Pancreas (tissue), 10 donors: Measurements from ENCODE around the gene PRSS1. TPM values are rescaled to one million over a fixed set of nuclear protein-coding genes. Genes with fewer than 3 reads are reported as not detected.

Experiments used
- ATAC-seq, 4 donors: fragments of 200-7000 bp; cut with Tn5 transposase; one replicate each; pipeline versions ENCODE4 v1.8.0 to v1.9.1; 2020; ENCODE audit warnings: mild to moderate bottlenecking in 4 of 4, moderate library complexity in 4 of 4
- DNase-seq, 6 donors: peaks; one replicate each; pipeline ENCODE4 v3.0.0-alpha.2; 2020
- FAIRE-seq: peaks from 2 replicates; lab custom pipeline; 2012; peaks lifted over from hg19 to GRCh38; lab: Jason Lieb, UNC
- H3K27ac ChIP-seq, 4 donors: fragments of 200-600 bp; sonication (generic); 1 replicate in 3 of 4; 2 replicates in 1 of 4; pipeline versions ENCODE4 v1.5.0 to v1.8.0; 2020
- H3K27me3 ChIP-seq, 4 donors: fragments of 200-600 bp; one replicate each; pipeline ENCODE4 v1.8.0; 2021
- H3K36me3 ChIP-seq, 3 donors: fragments of 200-600 bp; sonication (generic) in 1 of 3; one replicate each; pipeline versions ENCODE4 v1.5.0 to v1.8.0; 2020 to 2021
- H3K4me1 ChIP-seq, 3 donors: fragments of 200-600 bp; one replicate each; pipeline ENCODE4 v1.8.0; 2021
- H3K4me3 ChIP-seq, 4 donors: fragments of 200-600 bp; sonication (generic) in 2 of 4; one replicate each; pipeline versions ENCODE4 v1.5.0 to v1.8.0; 2020 to 2021
- H3K9me3 ChIP-seq, 4 donors: fragments of 200-600 bp; one replicate each; pipeline ENCODE4 v1.8.0; 2021
- WGBS, 2 donors: extraction: QIAGEN DNeasy Blood & Tissue Kit; methylation state at CpG; one replicate each; pipeline ENCODE4 v1.1.7; 2013; 5-methylcytosine and 5-hydroxymethylcytosine counted together
- intact Hi-C, 3 donors: fragments of 100-400 bp; cut with DNase I; formaldehyde crosslinking; loops; one replicate each; pipeline versions ENCODE4 v1.11.1 to v1.14.2; 2022
- polyA plus RNA-seq, 2 donors: library from polyadenylated mRNA; stranded (reverse); fragments of 200-250 nt; gene quantifications; one replicate each; pipeline ENCODE4 v1.2.3, GENCODE V29; 2013
- total RNA-seq, 6 donors: library from RNA; stranded (reverse); fragmentation: NEBNext Ultra II Directional in 4 of 6; extraction: Animal tissue kit (Norgen Biotek cat#: 25700) in 4 of 6; gene quantifications; one replicate each; pipeline versions ENCODE4 v1.2.1 to v1.2.4, GENCODE V29; 2021 to 2023
- TF ChIP-seq, protein P1 (sequence below), 4 donors: fragments of 200-600 bp; sonication (generic) in 3 of 4; IDR thresholded peaks; one replicate each; pipeline versions ENCODE4 v1.5.0 to v1.8.0; 2021; ENCODE audit warnings: antibody characterized with exemption in 4 of 4
- donor health status: healthy with polysubstance abuse.
- donor health status: DM: no; HTN: no; CAD: no; lungs with moderate emphysema.
- donor health status: DM: no; HTN: no; CAD: no.
- donor health status: control.
- donor health status: control.
- donor health status: Bipolar disorder and iron deficiency.
- donor health status: DM: yes; HTN: yes; CAD: no.
- donor health status: DM: no; HTN: no; CAD: no.
- donor health status: DM: no; HTN: no; CAD: no.
- donor health status: DM: yes; HTN: yes; CAD: no.

PRSS1 gene
- total and polyA plus RNA-seq, 8 donors, result 22,582 to 66,172 (median 41,529) TPM

DNA sequence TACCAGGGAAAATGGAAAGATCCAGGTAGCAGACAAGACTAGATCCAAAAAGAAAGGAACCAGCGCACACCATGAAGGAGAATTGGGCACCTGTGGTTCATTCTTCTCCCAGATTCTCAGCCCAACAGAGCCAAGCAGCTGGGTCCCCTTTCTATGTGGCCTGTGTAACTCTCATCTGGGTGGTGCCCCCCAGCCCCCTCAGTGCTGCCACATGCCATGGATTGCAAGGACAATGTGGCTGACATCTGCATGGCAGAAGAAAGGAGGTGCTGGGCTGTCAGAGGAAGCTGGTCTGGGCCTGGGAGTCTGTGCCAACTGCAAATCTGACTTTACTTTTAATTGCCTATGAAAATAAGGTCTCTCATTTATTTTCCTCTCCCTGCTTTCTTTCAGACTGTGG is 42.9 kb downstream of the PRSS1 start:
- H3K36me3 ChIP-seq, result no peaks in the 10 kb centered on the region
- intact Hi-C loops, result no loop called here
- WGBS, 2 donors, result 97 to 100% methylated on average over 1 of the region's 1 CpG
- no peaks in the 10 kb centered on the region for H3K4me1 ChIP-seq
- H3K27me3 ChIP-seq, result peaks cover 0 to 6% (median 0%) of the 10 kb centered on the region in 4 donors
- FAIRE-seq, result no peak
- TF ChIP-seq, protein P1, sequence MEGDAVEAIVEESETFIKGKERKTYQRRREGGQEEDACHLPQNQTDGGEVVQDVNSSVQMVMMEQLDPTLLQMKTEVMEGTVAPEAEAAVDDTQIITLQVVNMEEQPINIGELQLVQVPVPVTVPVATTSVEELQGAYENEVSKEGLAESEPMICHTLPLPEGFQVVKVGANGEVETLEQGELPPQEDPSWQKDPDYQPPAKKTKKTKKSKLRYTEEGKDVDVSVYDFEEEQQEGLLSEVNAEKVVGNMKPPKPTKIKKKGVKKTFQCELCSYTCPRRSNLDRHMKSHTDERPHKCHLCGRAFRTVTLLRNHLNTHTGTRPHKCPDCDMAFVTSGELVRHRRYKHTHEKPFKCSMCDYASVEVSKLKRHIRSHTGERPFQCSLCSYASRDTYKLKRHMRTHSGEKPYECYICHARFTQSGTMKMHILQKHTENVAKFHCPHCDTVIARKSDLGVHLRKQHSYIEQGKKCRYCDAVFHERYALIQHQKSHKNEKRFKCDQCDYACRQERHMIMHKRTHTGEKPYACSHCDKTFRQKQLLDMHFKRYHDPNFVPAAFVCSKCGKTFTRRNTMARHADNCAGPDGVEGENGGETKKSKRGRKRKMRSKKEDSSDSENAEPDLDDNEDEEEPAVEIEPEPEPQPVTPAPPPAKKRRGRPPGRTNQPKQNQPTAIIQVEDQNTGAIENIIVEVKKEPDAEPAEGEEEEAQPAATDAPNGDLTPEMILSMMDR (IDR thresholded peaks at IDR 0.05), result no peak
- ATAC-seq, result no peak
- H3K4me3 ChIP-seq, result no peak overlapping the region
- no peaks in the 10 kb centered on the region for H3K9me3 ChIP-seq
- no peak overlapping the region for H3K27ac ChIP-seq
- DNase-seq, result no peak

DNA sequence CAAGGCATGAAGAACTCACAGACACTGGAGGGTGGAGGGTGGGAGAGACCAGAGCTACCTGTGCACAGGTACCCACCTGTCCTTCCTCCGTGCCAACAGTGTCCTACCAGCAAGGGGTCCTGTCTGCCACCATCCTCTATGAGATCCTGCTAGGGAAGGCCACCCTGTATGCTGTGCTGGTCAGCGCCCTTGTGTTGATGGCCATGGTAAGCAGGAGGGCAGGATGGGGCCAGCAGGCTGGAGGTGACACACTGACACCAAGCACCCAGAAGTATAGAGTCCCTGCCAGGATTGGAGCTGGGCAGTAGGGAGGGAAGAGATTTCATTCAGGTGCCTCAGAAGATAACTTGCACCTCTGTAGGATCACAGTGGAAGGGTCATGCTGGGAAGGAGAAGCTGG is 43.3 kb downstream of the PRSS1 start:
- Histone ChIP-seq H3K36me3 (no peaks in the 10 kb centered on the region), H3K27me3 (peaks cover 0 to 9% (median 0%) of the 10 kb centered on the region in 4 donors), H3K4me3 (no peak overlapping the region), H3K4me1 (no peaks in the 10 kb centered on the region), H3K9me3 (no peaks in the 10 kb centered on the region), H3K27ac (no peak overlapping the region)
- ATAC-seq (no peak), FAIRE-seq (no peak), DNase-seq (no peak)
- TF ChIP-seq, protein P1 (IDR thresholded peaks at IDR 0.05), result no peak
- intact Hi-C loops, result no loop called here
- 87 to 90% methylated on average over 2 of the region's 2 CpGs for whole genome bisulfite sequencing, 2 donors

DNA sequence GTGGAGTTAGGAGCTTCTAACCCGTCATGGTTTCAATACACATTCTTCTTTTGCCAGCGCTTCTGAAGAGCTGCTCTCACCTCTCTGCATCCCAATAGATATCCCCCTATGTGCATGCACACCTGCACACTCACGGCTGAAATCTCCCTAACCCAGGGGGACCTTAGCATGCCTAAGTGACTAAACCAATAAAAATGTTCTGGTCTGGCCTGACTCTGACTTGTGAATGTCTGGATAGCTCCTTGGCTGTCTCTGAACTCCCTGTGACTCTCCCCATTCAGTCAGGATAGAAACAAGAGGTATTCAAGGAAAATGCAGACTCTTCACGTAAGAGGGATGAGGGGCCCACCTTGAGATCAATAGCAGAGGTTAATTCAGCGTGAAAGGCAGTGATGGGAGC is 43.9 kb downstream of the PRSS1 start:
- Histone ChIP-seq H3K4me1 (no peaks in the 10 kb centered on the region), H3K27ac (no peak overlapping the region), H3K36me3 (no peaks in the 10 kb centered on the region), H3K4me3 (no peak overlapping the region), H3K9me3 (no peaks in the 10 kb centered on the region), H3K27me3 (peaks cover 0 to 12% (median 0%) of the 10 kb centered on the region in 4 donors)
- FAIRE-seq (no peak), ATAC-seq (no peak), DNase-seq (no peak)
- 86 to 93% methylated on average over 5 of the region's 5 CpGs for WGBS, 2 donors
- TF ChIP-seq, protein P1 (IDR thresholded peaks at IDR 0.05), result no peak
- intact Hi-C loops, result no loop called here

DNA sequence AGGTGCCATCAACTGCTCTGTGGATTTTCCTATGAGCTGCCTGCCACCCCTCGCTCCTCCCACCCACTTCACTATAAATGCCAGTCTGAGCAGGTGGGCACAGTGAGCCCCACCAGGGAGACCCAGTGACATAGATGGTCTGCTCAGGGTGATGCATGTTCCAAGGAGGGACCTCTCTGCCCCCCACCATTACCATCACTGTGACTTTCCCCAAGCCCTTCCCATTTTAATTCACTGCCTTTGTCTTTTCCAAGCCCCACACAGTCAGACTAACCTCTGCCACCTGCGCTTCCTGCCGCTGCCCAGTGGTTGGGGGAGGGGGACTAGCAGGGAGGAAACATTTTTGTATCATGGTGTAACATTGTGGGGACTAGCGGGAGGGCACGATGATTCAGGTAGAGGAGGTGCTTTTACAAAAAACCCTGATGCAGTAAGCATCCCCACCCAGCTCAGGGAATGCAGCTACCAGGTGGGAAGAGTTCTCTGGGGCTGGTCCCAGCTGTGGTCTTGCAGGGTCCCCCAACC is 46.1 kb downstream of the PRSS1 start:
- FAIRE-seq (no peak), ATAC-seq (no peak), DNase-seq (no peak)
- no peaks in the 10 kb centered on the region for H3K36me3 ChIP-seq
- TF ChIP-seq, protein P1 (IDR thresholded peaks at IDR 0.05), result no peak
- 73 to 77% methylated on average over 5 of the region's 5 CpGs for WGBS, 2 donors
- H3K4me3 ChIP-seq, result no peak overlapping the region
- no peaks in the 10 kb centered on the region for H3K4me1 ChIP-seq
- no peaks in the 10 kb centered on the region for H3K9me3 ChIP-seq
- intact Hi-C loops, result no loop called here
- peaks cover 0 to 12% (median 0%) of the 10 kb centered on the region in 4 donors for H3K27me3 ChIP-seq
- no peak overlapping the region for H3K27ac ChIP-seq

DNA sequence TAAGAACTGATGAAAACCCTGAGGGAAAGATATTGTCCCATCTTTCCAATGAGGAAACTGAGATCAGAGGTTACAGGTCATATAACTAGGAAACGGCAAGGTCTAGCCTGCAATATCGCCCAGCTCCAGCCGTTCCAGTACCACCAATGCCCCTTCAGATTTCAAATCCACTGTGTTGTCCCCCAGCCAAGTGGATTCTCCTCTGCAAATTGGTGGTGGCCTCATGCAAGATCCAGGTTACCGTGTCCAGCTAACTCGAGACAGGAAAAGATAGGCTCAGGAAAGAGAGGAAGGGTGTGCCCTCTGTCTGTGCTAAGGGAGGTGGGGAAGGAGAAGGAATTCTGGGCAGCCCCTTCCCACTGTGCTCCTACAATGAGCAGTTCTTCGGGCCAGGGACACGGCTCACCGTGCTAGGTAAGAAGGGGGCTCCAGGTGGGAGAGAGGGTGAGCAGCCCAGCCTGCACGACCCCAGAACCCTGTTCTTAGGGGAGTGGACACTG is 46.8 kb downstream of the PRSS1 start:
- TF ChIP-seq, protein P1 (IDR thresholded peaks at IDR 0.05), result no peak
- Histone ChIP-seq H3K4me3 (no peak overlapping the region), H3K9me3 (no peaks in the 10 kb centered on the region), H3K36me3 (no peaks in the 10 kb centered on the region), H3K4me1 (no peaks in the 10 kb centered on the region), H3K27ac (no peak overlapping the region), H3K27me3 (peaks cover 0 to 12% (median 0%) of the 10 kb centered on the region in 4 donors)
- 71 to 81% methylated on average over 9 of the region's 9 CpGs for WGBS, 2 donors
- no peak for DNase-seq
- FAIRE-seq, result no peak
- intact Hi-C loops, result no loop called here
- no peak for ATAC-seq
